SK-N-MC (cell line): ENCODE results near the gene MAZ.
"Not testable (repeated sequence)": the region's sequence is repeated elsewhere in the genome, so short reads cannot be mapped to it uniquely, and the experiment has no call there.

Experiments
- DNase-seq: peaks from one replicate; pipeline ENCODE4 v3.0.0-alpha.2; 2011; ENCODE audit warnings: low read depth, low spot score
- H3K27ac ChIP-seq: fragments of 200-600 bp; sonication (generic); 2 replicates; pipeline ENCODE4 v1.5.1; 2016; ENCODE audit warnings: mixed run types
- H3K36me3 ChIP-seq: fragments of 200-600 bp; sonication (generic); 2 replicates; pipeline ENCODE4 v1.6.1; 2017; ENCODE audit warnings: antibody characterized with exemption, low read length, mixed read lengths; ENCODE audit not compliant: insufficient read depth
- H3K4me3 ChIP-seq: fragments of 200-600 bp; sonication (generic); 2 replicates; pipeline ENCODE4 v1.5.1; 2016
- H3K9ac ChIP-seq: fragments of 200-600 bp; sonication (generic); 2 replicates; pipeline ENCODE4 v1.8.0; 2017; ENCODE audit warnings: mixed run types, mixed read lengths; ENCODE audit not compliant: insufficient read length
- H3K9me3 ChIP-seq: fragments of 200-600 bp; sonication (generic); 2 replicates; pipeline ENCODE4 v1.6.1; 2017; ENCODE audit warnings: low read depth, mild to moderate bottlenecking, antibody characterized with exemption, low read length, moderate library complexity, mixed read lengths
- EZH2 ChIP-seq: fragments of 200-600 bp; sonication (generic); IDR thresholded peaks from one replicate; pipeline ENCODE4 v1.6.1; 2017; ENCODE audit warnings: antibody characterized with exemption
- FOXP2 ChIP-seq: optimal IDR thresholded peaks from 2 replicates; pipeline ENCODE3; 2011; ENCODE audit warnings: mild to moderate bottlenecking, moderate library complexity; ENCODE audit not compliant: insufficient read depth; ENCODE audit errors: extremely low read length, control extremely low read depth
- POLR2AphosphoS5 ChIP-seq: IDR thresholded peaks from 2 replicates; pipeline ENCODE4 v1.6.1; 2012; ENCODE audit warnings: mild to moderate bottlenecking, low read depth, low read length, borderline replicate concordance

Gene MAZ

DNA sequence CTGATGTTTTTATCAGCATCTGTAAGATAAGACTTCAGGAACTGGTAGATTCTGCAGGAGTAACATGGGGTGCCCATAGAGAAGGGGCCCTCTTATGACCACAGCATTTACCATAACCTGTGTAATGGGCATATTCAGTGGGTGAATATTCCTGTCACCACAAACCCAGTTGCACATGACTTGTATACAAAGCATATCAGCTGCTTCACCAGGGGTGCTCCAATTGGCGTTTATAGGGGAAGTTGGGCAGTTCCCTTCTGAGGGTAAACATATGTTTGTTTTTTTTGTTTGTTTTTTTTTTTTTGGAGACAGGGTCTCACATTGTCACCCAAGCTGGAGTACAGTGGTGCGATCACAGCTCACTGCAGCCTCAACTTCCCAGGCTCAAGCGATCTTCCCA lies 39.8 kb upstream of the MAZ start:
- H3K27ac ChIP-seq = no peak overlapping the region

DNA sequence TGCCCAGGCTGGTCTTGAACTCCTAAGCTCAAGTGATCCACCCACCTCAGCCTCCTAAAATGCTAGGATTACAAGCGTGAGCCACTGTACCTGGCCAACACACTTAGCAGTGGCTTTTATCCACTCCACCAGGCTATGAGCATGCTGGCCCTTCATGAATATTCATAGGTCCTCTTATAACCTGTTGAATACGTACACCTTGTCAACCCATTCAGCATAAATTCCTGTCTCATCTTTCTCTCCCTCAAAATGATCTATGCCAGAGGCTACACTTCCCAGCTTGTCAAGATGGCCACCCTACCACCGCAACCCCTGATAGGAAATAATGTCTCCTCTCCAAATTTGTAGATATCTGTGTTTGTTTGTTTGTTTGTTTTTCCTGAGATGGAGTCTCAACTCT lies 39.3 kb upstream of the MAZ start:
- no peak for TF ChIP-seq POLR2AphosphoS5
- no peak for TF ChIP-seq EZH2
- TF ChIP-seq FOXP2 = no peak
- DNase-seq = no peak
- Histone ChIP-seq H3K9ac (no peak overlapping the region), H3K4me3 (no peak overlapping the region), H3K27ac (no peak overlapping the region), H3K36me3 (no peaks in the 10 kb centered on the region), H3K9me3 (no peaks in the 10 kb centered on the region)

More for the DNA sequence above, 39.8 kb upstream of the MAZ start:
- H3K36me3 ChIP-seq = no peaks in the 10 kb centered on the region
- no peak overlapping the region for H3K9ac ChIP-seq
- H3K4me3 ChIP-seq = no peak overlapping the region
- no peaks in the 10 kb centered on the region for H3K9me3 ChIP-seq
- no peak for TF ChIP-seq FOXP2
- TF ChIP-seq POLR2AphosphoS5 = no peak
- no peak for TF ChIP-seq EZH2
- DNase-seq = no peak

DNA sequence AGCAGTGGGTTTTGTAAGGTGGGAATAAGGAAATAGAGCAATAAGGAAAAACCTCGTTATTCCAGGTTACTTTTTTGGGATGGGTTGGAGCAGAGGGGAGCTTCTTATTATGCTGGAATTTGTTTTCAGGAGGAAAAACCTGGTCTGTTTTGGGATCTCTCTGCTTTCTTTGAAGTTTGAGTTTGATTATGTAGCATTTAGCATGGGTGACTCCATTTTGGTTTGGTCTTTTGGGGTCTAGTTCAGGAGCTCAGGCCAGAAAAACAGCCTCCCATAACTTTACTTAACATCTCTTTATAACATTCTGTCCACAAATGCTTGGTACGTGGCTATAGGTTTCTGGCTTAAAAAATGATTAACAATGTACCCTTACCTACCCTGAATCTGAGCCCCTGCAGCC lies 36.8 kb upstream of the MAZ start:
- no peak overlapping the region for H3K4me3 ChIP-seq
- DNase-seq = no peak
- no peak for TF ChIP-seq EZH2
- TF ChIP-seq POLR2AphosphoS5 = no peak
- no peak for TF ChIP-seq FOXP2
- no peaks in the 10 kb centered on the region for H3K9me3 ChIP-seq
- no peaks in the 10 kb centered on the region for H3K36me3 ChIP-seq
- H3K27ac ChIP-seq = no peak overlapping the region
- H3K9ac ChIP-seq = no peak overlapping the region

DNA sequence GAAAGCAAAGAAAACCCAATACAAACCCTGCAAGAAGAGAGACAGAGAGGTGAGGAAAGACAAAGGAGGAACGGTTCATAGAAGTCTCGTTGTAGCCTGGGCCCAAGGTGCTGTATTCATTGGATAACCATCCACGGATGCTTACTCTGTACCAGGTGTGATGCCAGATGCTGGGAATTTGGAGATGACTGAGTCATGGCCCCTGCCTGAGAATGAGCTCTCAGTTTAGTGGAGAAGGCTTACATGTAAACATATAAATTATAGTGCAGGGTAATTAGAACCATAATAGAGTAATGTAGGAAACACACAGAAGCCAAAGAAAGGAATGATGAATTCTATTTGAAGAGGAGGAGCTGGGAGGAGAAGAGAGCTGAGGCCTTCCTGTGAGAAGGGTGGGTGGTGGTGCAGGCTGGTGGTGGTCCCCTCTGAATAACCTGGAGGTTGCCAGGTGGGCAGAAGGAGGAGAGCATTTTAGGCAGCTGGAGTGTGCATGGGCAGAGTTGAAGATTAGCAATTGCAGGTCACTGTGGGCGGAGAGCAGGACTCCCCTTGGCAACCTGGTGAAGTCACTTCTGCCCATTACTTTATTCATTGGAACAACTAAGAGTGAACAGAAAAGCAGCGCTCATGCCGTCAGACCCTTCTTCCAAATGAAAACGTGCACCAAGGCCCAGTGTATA lies 35.9 kb upstream of the MAZ start:
- DNase-seq = no peak
- Histone ChIP-seq H3K9ac (no peak overlapping the region), H3K27ac (no peak overlapping the region), H3K4me3 (no peak overlapping the region), H3K36me3 (no peaks in the 10 kb centered on the region), H3K9me3 (no peaks in the 10 kb centered on the region)
- TF ChIP-seq EZH2 (no peak), POLR2AphosphoS5 (no peak), FOXP2 (no peak)

DNA sequence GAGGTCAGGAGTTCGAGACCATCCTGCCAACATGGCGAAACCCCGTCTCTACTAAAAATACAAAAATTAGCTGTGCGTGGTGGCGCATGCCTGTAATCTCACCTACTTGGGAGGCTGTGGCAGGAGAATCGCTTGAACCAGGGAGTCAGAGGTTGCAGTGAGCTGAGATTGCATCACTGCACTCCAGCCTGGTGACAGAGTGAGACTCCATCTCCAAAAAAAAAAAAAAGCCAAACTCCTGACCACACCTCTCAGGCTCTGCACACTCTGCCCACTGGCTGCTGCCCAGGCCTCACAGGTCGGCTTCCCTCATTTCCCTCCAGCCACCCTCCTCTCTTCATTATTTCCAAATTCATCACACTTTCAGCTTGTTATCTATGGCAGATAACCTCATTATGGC lies 34.0 kb upstream of the MAZ start:
- not testable (repeated sequence) for DNase-seq, H3K27ac ChIP-seq, H3K9me3 ChIP-seq, H3K4me3 ChIP-seq, H3K36me3 ChIP-seq, H3K9ac ChIP-seq

DNA sequence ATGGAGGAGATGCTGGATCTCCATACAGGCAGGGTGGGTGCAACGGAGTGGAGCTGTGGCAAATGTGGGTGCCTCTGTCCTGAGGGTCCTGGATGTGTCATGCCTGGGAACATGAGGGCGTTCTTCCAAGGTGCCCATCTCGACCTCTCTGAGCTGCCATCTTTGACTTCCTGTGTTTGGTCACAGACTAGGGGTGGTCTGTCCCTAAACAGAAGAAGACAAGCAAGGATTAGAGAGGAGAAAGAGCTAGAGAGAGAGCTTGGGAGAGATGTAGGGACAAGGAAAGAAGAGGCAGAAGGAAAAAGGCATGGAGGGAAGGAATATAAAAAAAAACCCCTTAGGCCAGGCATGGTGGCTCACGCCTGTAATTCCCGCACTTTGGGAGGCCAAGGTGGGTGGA lies 31.6 kb upstream of the MAZ start:
- DNase-seq = no peak
- H3K4me3 ChIP-seq = no peak overlapping the region

DNA sequence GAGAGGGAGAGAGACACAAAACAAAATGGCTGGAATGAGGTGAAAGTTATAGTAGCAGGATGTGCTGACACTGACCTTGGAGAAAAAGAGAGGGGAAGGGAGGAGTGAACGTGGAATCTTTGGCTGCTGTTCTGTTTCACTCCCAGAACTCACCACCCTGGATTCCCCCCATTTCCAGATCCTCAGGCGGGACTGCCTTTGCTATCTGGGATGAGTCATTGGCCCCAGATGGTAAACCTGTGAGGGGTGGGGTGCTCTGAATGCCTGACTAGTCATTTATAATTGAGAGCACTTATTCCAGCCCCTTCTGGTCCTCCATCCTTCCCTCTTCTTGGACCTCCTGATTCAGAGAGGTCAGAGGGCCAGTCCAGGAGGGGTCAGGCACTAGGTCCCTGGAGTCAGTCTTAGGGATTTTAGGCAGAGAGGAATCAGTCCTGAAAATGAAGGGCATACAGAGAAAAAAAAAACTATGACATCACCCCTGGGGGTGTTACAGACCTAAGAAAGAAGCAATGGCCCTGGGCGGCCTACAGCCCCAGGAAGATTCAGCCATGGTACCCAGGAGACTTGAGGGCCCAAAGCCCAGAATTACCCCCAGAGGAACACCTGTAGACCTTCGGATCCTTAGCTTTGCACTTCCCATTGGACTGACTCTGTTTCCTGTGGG lies 30.5 kb upstream of the MAZ start:
- no peak for DNase-seq
- Histone ChIP-seq H3K36me3 (no peaks in the 10 kb centered on the region), H3K9ac (no peak overlapping the region), H3K4me3 (no peak overlapping the region), H3K9me3 (no peaks in the 10 kb centered on the region), H3K27ac (no peak overlapping the region)
- no peak for TF ChIP-seq POLR2AphosphoS5
- no peak for TF ChIP-seq FOXP2
- no peak for TF ChIP-seq EZH2

More for the DNA sequence above, 31.6 kb upstream of the MAZ start:
- H3K36me3 ChIP-seq = no peaks in the 10 kb centered on the region
- H3K9me3 ChIP-seq = no peaks in the 10 kb centered on the region
- H3K9ac ChIP-seq = no peak overlapping the region
- no peak overlapping the region for H3K27ac ChIP-seq
- TF ChIP-seq FOXP2 = no peak
- no peak for TF ChIP-seq EZH2
- no peak for TF ChIP-seq POLR2AphosphoS5

DNA sequence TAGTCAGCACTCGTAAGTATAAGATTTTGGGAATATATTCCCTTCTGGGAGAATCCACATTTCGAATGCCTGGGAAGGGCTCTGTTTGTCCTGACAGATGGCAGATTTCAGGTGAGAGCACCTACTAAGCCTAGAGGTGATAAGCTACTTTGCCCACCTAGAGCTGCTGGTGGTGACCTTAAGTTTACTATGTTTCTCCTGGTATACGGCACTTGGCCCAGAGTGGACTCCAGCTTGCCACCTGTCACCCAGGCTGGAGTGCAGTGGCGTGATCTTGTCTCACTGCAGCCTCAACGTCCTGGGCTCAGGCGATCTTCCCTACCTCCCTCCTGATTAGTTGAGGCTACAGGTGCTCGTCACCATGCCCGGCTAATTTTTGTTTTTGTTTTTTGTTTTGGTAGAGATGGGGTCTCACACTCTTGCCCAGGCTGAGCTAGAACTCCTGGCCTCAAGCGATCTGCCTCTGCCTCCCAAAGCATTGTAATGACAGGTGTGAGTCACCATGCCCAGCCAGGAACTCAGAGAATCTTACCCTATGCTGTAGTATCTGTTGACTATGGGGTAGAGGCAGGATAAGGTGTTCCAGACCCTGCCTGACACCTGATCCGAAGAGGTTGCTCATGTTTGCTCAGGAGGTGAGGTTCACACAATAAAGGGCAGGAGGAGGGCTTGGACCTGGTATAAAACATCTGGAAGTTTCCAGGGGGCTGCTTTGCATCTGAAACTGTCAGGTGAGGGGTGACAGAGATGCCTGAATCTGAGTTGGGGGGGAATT lies 28.6 kb upstream of the MAZ start, which contains the start of gene ZG16:
ZG16 (plus strand) TSS at position 681 of the 775 bp plus-strand sequence. CDS start 1,011 bp downstream, outside the sequence.
- H3K9me3 ChIP-seq = no peaks in the 10 kb centered on the region
- H3K4me3 ChIP-seq = no peak within 1 kb of the TSS
- H3K36me3 ChIP-seq = no peaks in the 10 kb centered on the region
- DNase-seq = no peak
- H3K27ac ChIP-seq = no peak within 1 kb of the TSS
- no peak for TF ChIP-seq EZH2
- H3K9ac ChIP-seq = no peak within 1 kb of the TSS
